K562 (cell line): ENCODE measurements around the gene TMEM273. TPM values are rescaled to one million over a fixed set of nuclear protein-coding genes. Genes with fewer than 3 reads are reported as not detected.

Source experiments
- ATAC-seq: fragments of 200-7000 bp; cut with Tn5 transposase; 3 replicates; pipeline ENCODE4 v1.9.1; 2020; ENCODE audit warnings: moderate library complexity
- BruUV-seq: library from RNA; stranded (reverse); fragments of 400-500 nt; replicated peaks from 2 replicates; lab custom pipeline; 2021; lab: Mats Ljungman, UMichigan
- CTCF ChIA-PET: fragments of 300-600 bp; formaldehyde crosslinking; extraction: SDS; loops from one replicate; lab custom pipeline; 2021; ENCODE audit warnings: low intra/inter-chr PET ratio; lab: Yijun Ruan, JAX
- POLR2A ChIA-PET: fragments of 300-600, 350-650 bp; sonication (Branson Sonifier 250); formaldehyde crosslinking; extraction: SDS; loops from one replicate; lab custom pipeline; 2021; ENCODE audit warnings: antibody characterized with exemption, inconsistent platforms; lab: Yijun Ruan, JAX
- DNase-seq, 4 experiments: peaks; one replicate each; pipeline versions ENCODE4 v3.0.0 to v3.0.0-alpha.2; 2011 to 2018; ENCODE audit warnings: low spot score in 3 of 4, mixed read lengths in 3 of 4; ENCODE audit errors: extremely low read depth in 1 of 4
- FAIRE-seq: peaks from 2 replicates; lab custom pipeline; 2011; peaks lifted over from hg19 to GRCh38; lab: Jason Lieb, UNC
- H2AFZ ChIP-seq: 2 replicates; pipeline ENCODE4 v1.6.0; 2011; ENCODE audit warnings: low read depth, low read length, control low read depth, inconsistent platforms
- H3K27ac ChIP-seq: fragments of 200-600 bp; 3 replicates; pipeline ENCODE4 v1.8.0; 2011; ENCODE audit warnings: low read depth, mild to moderate bottlenecking, control low read depth, inconsistent platforms, low read length, moderate library complexity, mixed read lengths; ENCODE audit errors: extremely low read depth
- H3K27me3 ChIP-seq, 2 experiments: fragments of 300-600 bp in 1 of 2; 2 replicates in 1 of 2; 3 replicates in 1 of 2; pipeline versions ENCODE4 v1.6.0 to v1.8.0; 2011; ENCODE audit warnings: inconsistent platforms in 2 of 2, low read length in 2 of 2, mild to moderate bottlenecking in 1 of 2, mixed read lengths in 1 of 2, moderate library complexity in 1 of 2; ENCODE audit not compliant: control insufficient read depth in 2 of 2, insufficient read depth in 2 of 2
- H3K36me3 ChIP-seq: fragments of 300-600 bp; 3 replicates; pipeline ENCODE4 v1.8.0; 2011; ENCODE audit warnings: mild to moderate bottlenecking, low read length, inconsistent platforms; ENCODE audit not compliant: control insufficient read depth, insufficient read depth
- H3K4me1 ChIP-seq, 2 experiments: fragments of 200-600 bp in 1 of 2; replicated peaks in 1 of 2; 2 replicates in 1 of 2; 3 replicates in 1 of 2; pipeline versions ENCODE4 v1.5.1 to v1.8.0; 2011; ENCODE audit warnings: inconsistent platforms in 2 of 2, low read length in 2 of 2, mild to moderate bottlenecking in 1 of 2, mixed read lengths in 1 of 2, moderate library complexity in 1 of 2; ENCODE audit not compliant: control insufficient read depth in 2 of 2, insufficient read depth in 2 of 2
- H3K4me2 ChIP-seq: 2 replicates; pipeline ENCODE4 v1.6.1; 2011; ENCODE audit warnings: low read length, control low read depth, inconsistent platforms, mixed read lengths; ENCODE audit not compliant: insufficient read depth
- H3K4me3 ChIP-seq: fragments of 200-600 bp; sonication (generic), shearing (Covaris generic); 2 replicates; pipeline ENCODE4 v1.5.1; 2016; ENCODE audit warnings: control low read depth, inconsistent platforms
- H3K79me2 ChIP-seq: fragments of 200-600 bp; 3 replicates; pipeline ENCODE4 v1.8.0; 2011; ENCODE audit warnings: low read length, inconsistent platforms; ENCODE audit not compliant: control insufficient read depth, insufficient read depth
- H3K9ac ChIP-seq, 2 experiments: 2 replicates each; pipeline versions ENCODE4 v1.6.0 to v1.6.1; 2011; ENCODE audit warnings: low read depth in 2 of 2, low read length in 2 of 2, control low read depth in 1 of 2, inconsistent platforms in 1 of 2, mild to moderate bottlenecking in 1 of 2, mixed read lengths in 1 of 2; ENCODE audit not compliant: insufficient read depth in 1 of 2
- H3K9me1 ChIP-seq: one replicate; pipeline ENCODE4 v1.6.0; 2011; ENCODE audit warnings: inconsistent platforms, mild to moderate bottlenecking, low read length, moderate library complexity; ENCODE audit not compliant: control insufficient read depth, insufficient read depth
- H3K9me3 ChIP-seq: replicated peaks from 2 replicates; pipeline ENCODE4 v1.5.1; 2011; ENCODE audit warnings: low read depth, low read length, inconsistent platforms; ENCODE audit not compliant: control insufficient read depth, insufficient read depth
- H4K20me1 ChIP-seq: replicated peaks from 2 replicates; pipeline ENCODE4 v1.6.1; 2011; ENCODE audit warnings: low read length, inconsistent platforms, mixed read lengths; ENCODE audit not compliant: control insufficient read depth, insufficient read depth
- CEBPB ChIP-seq: fragments of 450-650 bp; IDR thresholded peaks from 2 replicates; pipeline ENCODE4 v1.6.1; 2016; ENCODE audit warnings: missing genetic modification characterization, missing compliant biosample characterization
- CEBPG ChIP-seq, 3 experiments: fragments of 200-800 bp in 1 of 3; sonication (Bioruptor generic) in 1 of 3; sonication (generic) in 1 of 3; formaldehyde crosslinking in 1 of 3; IDR thresholded peaks in 2 of 3; conservative IDR thresholded peaks in 1 of 3; 2 replicates each; pipeline versions ENCODE4 v1.6.1 to v1.8.0; 2016 to 2022; ENCODE audit warnings: missing compliant biosample characterization in 2 of 3, missing genetic modification characterization in 2 of 3, mild to moderate bottlenecking in 1 of 3, missing genetic modification reagents in 1 of 3
- POLR2A ChIP-seq: fragments of 450-650 bp; conservative IDR thresholded peaks from 2 replicates; pipeline ENCODE4 v1.6.1; 2016
- SIN3B ChIP-seq: fragments of 450-650 bp; IDR thresholded peaks from 2 replicates; pipeline ENCODE4 v1.6.1; 2017; ENCODE audit warnings: low read depth, mild to moderate bottlenecking, moderate library complexity
- SOX6 ChIP-seq: fragments of 450-650 bp; IDR thresholded peaks from 2 replicates; pipeline ENCODE4 v1.6.1; 2014; ENCODE audit warnings: mild to moderate bottlenecking
- ZNF76 ChIP-seq: fragments of 250-450 bp; sonication (Bioruptor Pico); IDR thresholded peaks from 2 replicates; pipeline ENCODE4 v1.4.0; 2020; ENCODE audit warnings: mild to moderate bottlenecking, moderate library complexity, borderline replicate concordance
- WGBS: fragments of 100-300 bp; shearing (Covaris generic); methylation state at CpG from one replicate; pipeline ENCODE4 v1.1.6; 2016; ENCODE audit warnings: low coverage, mixed read lengths; ENCODE audit not compliant: insufficient coverage; ENCODE audit errors: missing lambda C conversion rate; 5-methylcytosine and 5-hydroxymethylcytosine counted together
- in situ Hi-C: fragments of 300-500 bp; cut with MboI; formaldehyde crosslinking; loops from 4 replicates; pipeline ENCODE4 v1.15.0; 2018; ENCODE audit warnings: inconsistent platforms, mixed read lengths
- intact Hi-C: fragments of 100-400 bp; cut with micrococcal nuclease; formaldehyde crosslinking; loops from 2 replicates; pipeline ENCODE4 v1.14.2; 2022
- polyA plus RNA-seq, 8 experiments: library from polyadenylated mRNA; depleted of rRNA in 4 of 8; stranded (reverse) in 5 of 8; unstranded in 3 of 8; fragments of >200 nt; fragmentation: Nextera tagmentation in 2 of 8; fragmentation: Illumina TruSeq in 1 of 8; extraction: Ambion mirVana in 2 of 8; extraction: Trizol in 1 of 8; gene quantifications; 2 replicates each; pipeline versions ENCODE4 v1.2.1 to v1.2.3, GENCODE V29; 2011 to 2014; ENCODE audit warnings: inconsistent platforms in 1 of 8, missing spikeins in 1 of 8
- total RNA-seq, 7 experiments: library from RNA; depleted of rRNA in 6 of 7; stranded (reverse); fragments of >200 nt in 6 of 7; fragmentation: Illumina TruSeq in 2 of 7; extraction: Trizol in 2 of 7; gene quantifications; 2 replicates each; pipeline versions ENCODE4 v1.2.1 to v1.2.3, GENCODE V29; 2011 to 2021; ENCODE audit warnings: low replicate concordance in 1 of 7
- TF ChIP-seq, protein P1 (sequence below): fragments of 250-450 bp; sonication (Bioruptor Pico); IDR thresholded peaks from 2 replicates; pipeline ENCODE4 v1.6.1; 2021; ENCODE audit warnings: mild to moderate bottlenecking
- TF ChIP-seq, protein P2 (sequence below), 2 experiments: IDR thresholded peaks in 1 of 2; conservative IDR thresholded peaks in 1 of 2; 2 replicates each; pipeline ENCODE4 v1.6.1; 2016; ENCODE audit warnings: low read depth in 2 of 2, mild to moderate bottlenecking in 1 of 2, missing compliant biosample characterization in 1 of 2, missing genetic modification characterization in 1 of 2, moderate library complexity in 1 of 2

The TMEM273 gene
- total and polyA plus RNA-seq, 9 of the 15 experiments (the other 6 are each of a cell fraction or from before 2014, with no cell fraction given), result 39.2 to 131 (median 95.6) TPM

DNA sequence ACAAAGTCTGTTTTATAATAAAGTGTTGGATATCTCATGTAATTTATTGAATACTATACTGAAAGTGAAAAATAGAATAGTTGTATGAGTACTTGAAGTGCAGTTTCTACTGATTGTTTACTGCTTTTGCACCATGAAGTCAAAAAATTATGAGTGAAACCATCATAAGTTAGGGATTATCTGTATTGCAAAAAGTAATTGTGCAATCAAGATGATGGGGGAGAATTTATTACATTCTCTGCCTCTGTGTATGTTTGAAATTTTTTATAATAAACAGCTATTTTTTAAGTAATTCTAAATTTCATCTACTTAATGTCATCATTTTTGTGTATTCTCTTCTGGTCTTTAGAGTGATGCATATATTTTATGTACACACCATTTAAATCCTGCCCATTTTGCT is 47.2 kb upstream of the TMEM273 start:
- CTCF ChIA-PET, result no interaction called here
- no peaks in the 10 kb centered on the region for H3K9me3 ChIP-seq
- intact Hi-C loops, result no loop called here

DNA sequence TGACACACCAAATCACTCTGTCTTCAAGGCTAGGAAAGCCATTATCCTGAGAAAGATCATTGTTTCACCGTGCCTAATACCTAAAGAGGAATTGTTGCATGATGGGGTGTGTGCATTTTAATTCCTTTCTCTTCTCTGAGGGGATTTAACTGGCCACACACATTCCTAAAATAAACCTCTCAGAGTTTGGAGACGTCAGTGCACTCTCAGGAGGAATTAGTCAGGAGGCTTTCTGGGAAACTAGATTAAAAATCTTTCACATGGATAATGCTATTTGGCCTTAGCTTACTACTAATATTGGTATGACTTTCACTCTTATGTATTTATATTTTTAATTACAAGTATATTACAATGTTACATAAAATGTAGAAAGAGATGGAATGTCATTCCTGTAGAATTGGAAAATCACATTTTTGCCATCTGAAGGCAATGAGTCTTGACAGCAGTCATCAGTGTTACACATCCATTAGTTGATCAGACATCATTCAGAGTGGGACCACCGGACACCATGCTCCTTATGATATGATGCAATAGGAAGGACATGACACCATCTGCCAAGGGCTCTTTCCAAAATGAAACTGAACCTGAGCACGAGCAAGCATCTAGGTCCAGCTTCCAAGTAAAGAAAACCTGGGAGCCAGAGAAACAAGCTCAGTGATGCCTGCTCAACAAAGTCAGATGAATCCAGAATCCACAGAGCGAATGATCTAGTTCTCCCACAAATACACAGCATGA is 43.1 kb upstream of the TMEM273 start:
- Histone ChIP-seq H3K27ac (no peak overlapping the region), H3K4me3 (no peak overlapping the region), H3K27me3 (no peaks in the 10 kb centered on the region), H3K79me2 (no peaks in the 10 kb centered on the region), H3K9me1 (no peaks in the 10 kb centered on the region), H3K4me1 (peaks cover 0 to 3% of the 10 kb centered on the region in 2 experiments; a peak in 3 of 5 replicates), H3K9me3 (no peaks in the 10 kb centered on the region), H4K20me1 (no peaks in the 10 kb centered on the region), H3K36me3 (no peaks in the 10 kb centered on the region), H2AFZ (peak overlapping the region; percentile 69), H3K4me2 (no peak overlapping the region; the same call in 1 of the 2 replicates), H3K9ac (no peak overlapping the region)
- FAIRE-seq (peak; percentile 29), ATAC-seq (peak; percentile 34; the same call in 1 of the 3 replicates), DNase-seq (no peak)
- 29% methylated on average over 5 of the region's 5 CpGs for WGBS
- BruUV-seq, result no TSS peak
- CTCF ChIA-PET, result interaction anchor here (0.7 kb wide), 1 partner anchor 28 kb away, joined by 3 read pairs; no protein-coding TSS in a partner anchor
- intact Hi-C loops, result no loop called here
- in situ Hi-C loops, result no loop called here
- POLR2A ChIA-PET, result no interaction called here
- TF ChIP-seq, protein P1, sequence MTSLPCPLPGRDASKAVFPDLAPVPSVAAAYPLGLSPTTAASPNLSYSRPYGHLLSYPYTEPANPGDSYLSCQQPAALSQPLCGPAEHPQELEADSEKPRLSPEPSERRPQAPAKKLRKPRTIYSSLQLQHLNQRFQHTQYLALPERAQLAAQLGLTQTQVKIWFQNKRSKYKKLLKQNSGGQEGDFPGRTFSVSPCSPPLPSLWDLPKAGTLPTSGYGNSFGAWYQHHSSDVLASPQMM, result no peak
- TF ChIP-seq, protein P2, sequence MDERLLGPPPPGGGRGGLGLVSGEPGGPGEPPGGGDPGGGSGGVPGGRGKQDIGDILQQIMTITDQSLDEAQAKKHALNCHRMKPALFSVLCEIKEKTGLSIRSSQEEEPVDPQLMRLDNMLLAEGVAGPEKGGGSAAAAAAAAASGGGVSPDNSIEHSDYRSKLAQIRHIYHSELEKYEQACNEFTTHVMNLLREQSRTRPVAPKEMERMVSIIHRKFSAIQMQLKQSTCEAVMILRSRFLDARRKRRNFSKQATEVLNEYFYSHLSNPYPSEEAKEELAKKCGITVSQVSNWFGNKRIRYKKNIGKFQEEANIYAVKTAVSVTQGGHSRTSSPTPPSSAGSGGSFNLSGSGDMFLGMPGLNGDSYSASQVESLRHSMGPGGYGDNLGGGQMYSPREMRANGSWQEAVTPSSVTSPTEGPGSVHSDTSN (CRISPR knock-in tag; IDR thresholded peaks at IDR 0.05; ENCODE audit: low read depth), result no peak
- TF ChIP-seq, protein P2 (tag; conservative IDR thresholded peaks at IDR 0.05; ENCODE audit: low read depth), result no peak
- TF ChIP-seq SIN3B, result no peak

More for the DNA sequence above, 47.2 kb upstream of the TMEM273 start:
- TF ChIP-seq CEBPB (tag) (peak; percentile 85), ZNF76 (CRISPR knock-in tag) (no peak), SOX6 (no peak), POLR2A (no peak), CEBPG (CRISPR knock-in tag; IDR thresholded peaks at IDR 0.05) (no peak), CEBPG (tag; conservative IDR thresholded peaks at IDR 0.05 in 1 of 2, IDR thresholded peaks at IDR 0.05 in 1 of 2) (peak; percentile 29 to 78; a peak in 2 of 4 replicates)
- DNase-seq, result no peak
- no peak overlapping the region for H3K4me3 ChIP-seq
- no peak overlapping the region for H3K9ac ChIP-seq
- POLR2A ChIA-PET, result interaction anchor here (0.7 kb wide), 1 partner anchor 45 kb away, joined by 3 read pairs; no protein-coding TSS in a partner anchor
- H3K4me2 ChIP-seq, result no peak overlapping the region
- no TSS peak for BruUV-seq
- no peak overlapping the region for H3K27ac ChIP-seq
- H4K20me1 ChIP-seq, result no peaks in the 10 kb centered on the region
- H3K36me3 ChIP-seq, result no peaks in the 10 kb centered on the region
- in situ Hi-C loops, result no loop called here
- H3K9me1 ChIP-seq, result no peaks in the 10 kb centered on the region
- no peak overlapping the region for H2AFZ ChIP-seq
- FAIRE-seq, result no peak
- H3K27me3 ChIP-seq, result no peaks in the 10 kb centered on the region
- H3K79me2 ChIP-seq, result no peaks in the 10 kb centered on the region
- H3K4me1 ChIP-seq, result peaks cover 0 to 2% of the 10 kb centered on the region in 2 experiments; a peak in 1 of 5 replicates
- ATAC-seq, result no peak
